Measurements from ENCODE around the gene SLC2A3. TPM values are rescaled to one million over a fixed set of nuclear protein-coding genes. Genes with fewer than 3 reads are reported as not detected.
"Not testable (repeated sequence)": the region's sequence is repeated elsewhere in the genome, so short reads cannot be mapped to it uniquely, and the experiment has no call there.

The SLC2A3 gene
- total and polyA plus RNA-seq, 4 donors = 2.1 to 20.6 (median 7.0) TPM

DNA sequence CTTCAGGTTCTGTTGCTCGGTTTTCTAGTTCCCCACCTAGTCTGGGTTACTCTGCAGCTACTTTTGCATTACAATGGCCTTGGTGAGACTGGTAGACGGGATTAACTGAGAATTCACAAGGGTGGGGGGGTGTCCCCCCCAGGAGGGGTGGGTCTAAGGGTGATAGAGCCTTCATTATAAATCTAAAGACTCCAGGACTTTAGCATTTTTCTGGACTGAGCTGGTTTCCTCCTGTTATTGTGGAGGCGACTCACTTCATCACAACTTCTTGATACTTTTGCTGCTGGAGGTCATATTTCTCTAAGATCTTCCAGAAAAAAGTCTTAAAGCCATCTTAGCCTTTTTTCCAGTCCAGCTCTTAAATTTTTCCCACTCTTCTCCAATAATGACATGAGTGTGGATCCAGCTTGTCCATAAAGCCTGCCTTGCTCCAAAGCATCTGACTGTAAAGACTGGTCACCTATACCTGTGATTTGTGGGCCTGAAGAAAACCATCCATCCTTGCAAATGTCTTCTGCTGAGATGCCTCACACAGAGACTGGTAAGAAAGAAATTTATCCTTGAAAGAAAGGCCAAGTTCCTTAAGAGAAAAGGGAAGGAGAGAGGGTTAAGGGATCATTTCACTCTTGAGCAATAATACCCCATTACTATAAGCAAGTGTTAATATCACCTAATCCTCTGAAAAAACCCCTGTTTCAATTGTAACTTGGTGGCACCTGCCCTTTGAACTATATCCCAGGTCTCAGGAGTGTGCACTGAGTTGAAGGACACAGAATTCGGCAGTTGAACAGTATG lies 43.6 kb downstream of the SLC2A3 start:
- Histone ChIP-seq H3K27me3 (ENCODE audit: control insufficient read depth in 4 of 4, insufficient read depth in 4 of 4, low read length in 3 of 4) (no peaks in the 10 kb centered on the region), H3K36me3 (ENCODE audit: control insufficient read depth in 4 of 4, insufficient read depth in 3 of 4, low read depth in 1 of 4, low read length in 3 of 4) (no peaks in the 10 kb centered on the region), H3K27ac (ENCODE audit: low read depth in 1 of 2, low read length in 2 of 2) (no peak overlapping the region), H3K9ac (ENCODE audit: low read depth in 1 of 2, low read length in 2 of 2) (no peak overlapping the region), H3K9me3 (ENCODE audit: control insufficient read depth in 4 of 4, low read length in 3 of 4) (no peaks in the 10 kb centered on the region), H3K4me1 (ENCODE audit: control insufficient read depth in 4 of 4, insufficient read depth in 4 of 4, low read length in 3 of 4) (peaks cover 3 to 6% (median 5%) of the 10 kb centered on the region in 4 donors), H3K4me3 (ENCODE audit: low read depth in 1 of 3, low read length in 3 of 3) (no peak overlapping the region)
- 81% methylated on average over 4 of the region's 4 CpGs for WGBS
- TF ChIP-seq ZBTB33 (IDR thresholded peaks at IDR 0.05) (no peak), REST (IDR thresholded peaks at IDR 0.05) (no peak), TAF1 (conservative IDR thresholded peaks at IDR 0.05) (no peak), GABPA (IDR thresholded peaks at IDR 0.05 in 1 of 2, conservative IDR thresholded peaks at IDR 0.05 in 1 of 2) (no peak), JUND (IDR thresholded peaks at IDR 0.05) (no peak), HNF4A (conservative IDR thresholded peaks at IDR 0.05) (no peak), YY1 (IDR thresholded peaks at IDR 0.05) (no peak), SP1 (IDR thresholded peaks at IDR 0.05) (no peak), RXRA (IDR thresholded peaks at IDR 0.05) (no peak), NR2F2 (IDR thresholded peaks at IDR 0.05) (no peak)
- TF ChIP-seq, protein P1, sequence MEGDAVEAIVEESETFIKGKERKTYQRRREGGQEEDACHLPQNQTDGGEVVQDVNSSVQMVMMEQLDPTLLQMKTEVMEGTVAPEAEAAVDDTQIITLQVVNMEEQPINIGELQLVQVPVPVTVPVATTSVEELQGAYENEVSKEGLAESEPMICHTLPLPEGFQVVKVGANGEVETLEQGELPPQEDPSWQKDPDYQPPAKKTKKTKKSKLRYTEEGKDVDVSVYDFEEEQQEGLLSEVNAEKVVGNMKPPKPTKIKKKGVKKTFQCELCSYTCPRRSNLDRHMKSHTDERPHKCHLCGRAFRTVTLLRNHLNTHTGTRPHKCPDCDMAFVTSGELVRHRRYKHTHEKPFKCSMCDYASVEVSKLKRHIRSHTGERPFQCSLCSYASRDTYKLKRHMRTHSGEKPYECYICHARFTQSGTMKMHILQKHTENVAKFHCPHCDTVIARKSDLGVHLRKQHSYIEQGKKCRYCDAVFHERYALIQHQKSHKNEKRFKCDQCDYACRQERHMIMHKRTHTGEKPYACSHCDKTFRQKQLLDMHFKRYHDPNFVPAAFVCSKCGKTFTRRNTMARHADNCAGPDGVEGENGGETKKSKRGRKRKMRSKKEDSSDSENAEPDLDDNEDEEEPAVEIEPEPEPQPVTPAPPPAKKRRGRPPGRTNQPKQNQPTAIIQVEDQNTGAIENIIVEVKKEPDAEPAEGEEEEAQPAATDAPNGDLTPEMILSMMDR (IDR thresholded peaks at IDR 0.05; ENCODE audit: low read depth, low read length, missing input control) = no peak
- DNase-seq (ENCODE audit: low spot score) = no peak

- Histone ChIP-seq H3K9ac (ENCODE audit: low read depth in 1 of 2, low read length in 2 of 2) (no peak overlapping the region), H3K4me1 (ENCODE audit: control insufficient read depth in 4 of 4, insufficient read depth in 4 of 4, low read length in 3 of 4) (no peaks in the 10 kb centered on the region), H3K9me3 (ENCODE audit: control insufficient read depth in 4 of 4, low read length in 3 of 4) (no peaks in the 10 kb centered on the region), H3K36me3 (ENCODE audit: control insufficient read depth in 4 of 4, insufficient read depth in 3 of 4, low read depth in 1 of 4, low read length in 3 of 4) (no peaks in the 10 kb centered on the region), H3K4me3 (ENCODE audit: low read depth in 1 of 3, low read length in 3 of 3) (no peak overlapping the region), H3K27ac (ENCODE audit: low read depth in 1 of 2, low read length in 2 of 2) (no peak overlapping the region), H3K27me3 (ENCODE audit: control insufficient read depth in 4 of 4, insufficient read depth in 4 of 4, low read length in 3 of 4) (no peaks in the 10 kb centered on the region)
- no peak for DNase-seq (ENCODE audit: low spot score)
- 50% methylated on average over 3 of the region's 3 CpGs for whole genome bisulfite sequencing
- TF ChIP-seq YY1 (IDR thresholded peaks at IDR 0.05) (no peak), REST (IDR thresholded peaks at IDR 0.05) (no peak)
Observed at GRCh38 chr12:7884689-7885088, 51.3 kb downstream of the SLC2A3 start.

DNA sequence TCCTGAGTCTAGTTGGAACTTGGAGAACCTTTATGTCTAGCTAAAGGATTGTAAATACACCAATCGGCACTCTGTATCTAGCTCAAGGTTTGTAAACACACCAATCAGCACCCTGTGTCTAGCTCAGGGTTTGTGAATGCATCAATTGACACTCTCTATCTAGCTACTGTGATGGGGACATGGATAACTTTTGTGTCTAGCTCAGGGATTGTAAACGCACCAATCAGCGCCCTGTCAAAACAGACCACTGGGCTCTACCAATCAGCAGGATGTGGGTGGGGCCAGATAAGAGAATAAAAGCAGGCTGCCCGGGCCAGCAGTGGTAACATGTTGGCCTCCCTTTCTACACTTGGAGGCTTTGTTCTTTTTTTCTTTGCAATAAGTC lies 54.3 kb downstream of the SLC2A3 start:
- not testable (repeated sequence) for H3K4me1 ChIP-seq (ENCODE audit: control insufficient read depth in 4 of 4, insufficient read depth in 4 of 4, low read length in 3 of 4); H3K9me3 ChIP-seq (ENCODE audit: control insufficient read depth in 4 of 4, low read length in 3 of 4); DNase-seq (ENCODE audit: low spot score); H3K9ac ChIP-seq (ENCODE audit: low read depth in 1 of 2, low read length in 2 of 2); H3K27me3 ChIP-seq (ENCODE audit: control insufficient read depth in 4 of 4, insufficient read depth in 4 of 4, low read length in 3 of 4); H3K27ac ChIP-seq (ENCODE audit: low read depth in 1 of 2, low read length in 2 of 2); H3K4me3 ChIP-seq (ENCODE audit: low read depth in 1 of 3, low read length in 3 of 3); H3K36me3 ChIP-seq (ENCODE audit: control insufficient read depth in 4 of 4, insufficient read depth in 3 of 4, low read depth in 1 of 4, low read length in 3 of 4)
- WGBS = 82% methylated on average over 4 of the region's 4 CpGs

All from liver (tissue), 9 donors.